Colon (tissue), 2 donors: Measurements from ENCODE around the gene CERK.
"Not testable (repeated sequence)": the region's sequence is repeated elsewhere in the genome, so short reads cannot be mapped to it uniquely, and the experiment has no call there.

Experiments used
- FAIRE-seq: peaks from 2 replicates; lab custom pipeline; 2012; peaks lifted over from hg19 to GRCh38; lab: Jason Lieb, UNC
- donor health status: control.
- donor health status: control.

Gene CERK, protein sequence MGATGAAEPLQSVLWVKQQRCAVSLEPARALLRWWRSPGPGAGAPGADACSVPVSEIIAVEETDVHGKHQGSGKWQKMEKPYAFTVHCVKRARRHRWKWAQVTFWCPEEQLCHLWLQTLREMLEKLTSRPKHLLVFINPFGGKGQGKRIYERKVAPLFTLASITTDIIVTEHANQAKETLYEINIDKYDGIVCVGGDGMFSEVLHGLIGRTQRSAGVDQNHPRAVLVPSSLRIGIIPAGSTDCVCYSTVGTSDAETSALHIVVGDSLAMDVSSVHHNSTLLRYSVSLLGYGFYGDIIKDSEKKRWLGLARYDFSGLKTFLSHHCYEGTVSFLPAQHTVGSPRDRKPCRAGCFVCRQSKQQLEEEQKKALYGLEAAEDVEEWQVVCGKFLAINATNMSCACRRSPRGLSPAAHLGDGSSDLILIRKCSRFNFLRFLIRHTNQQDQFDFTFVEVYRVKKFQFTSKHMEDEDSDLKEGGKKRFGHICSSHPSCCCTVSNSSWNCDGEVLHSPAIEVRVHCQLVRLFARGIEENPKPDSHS

DNA sequence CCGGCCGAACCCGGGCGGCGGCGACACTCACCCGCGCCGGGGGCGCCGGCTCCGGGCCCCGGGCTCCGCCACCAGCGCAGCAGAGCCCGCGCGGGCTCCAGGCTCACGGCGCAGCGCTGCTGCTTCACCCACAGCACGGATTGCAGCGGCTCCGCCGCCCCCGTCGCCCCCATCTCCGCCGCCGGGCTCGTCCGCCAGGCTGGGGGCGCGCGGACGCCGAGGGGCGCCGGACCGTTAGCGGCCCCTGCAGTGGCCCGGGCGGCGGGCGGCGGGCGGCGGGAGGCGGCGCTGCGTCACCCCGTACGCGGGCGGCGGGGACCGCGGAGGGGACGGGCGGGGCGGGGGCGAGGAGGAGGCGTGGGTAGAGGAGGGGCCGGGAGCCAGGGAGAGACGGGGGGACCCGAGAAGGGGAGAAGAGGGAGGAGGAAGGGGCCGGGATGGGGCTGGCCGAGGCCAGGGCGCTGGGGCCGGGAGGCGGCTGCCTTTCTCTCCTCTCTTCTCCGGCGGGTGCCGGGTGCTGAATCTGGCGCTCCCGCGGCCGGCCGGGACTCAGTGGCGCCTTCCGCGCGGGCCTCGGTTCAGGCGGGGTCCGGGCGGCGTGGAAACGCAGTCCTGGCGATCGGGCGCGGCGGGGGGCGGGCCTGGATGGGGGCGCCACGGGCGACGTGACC is at the start of gene CERK:
Gene CERK, minus strand, starts transcription at position 277 of the 671 bp plus-strand sequence. Its CDS starts 104 bp downstream, at position 173.
- FAIRE-seq, result no peak

DNA sequence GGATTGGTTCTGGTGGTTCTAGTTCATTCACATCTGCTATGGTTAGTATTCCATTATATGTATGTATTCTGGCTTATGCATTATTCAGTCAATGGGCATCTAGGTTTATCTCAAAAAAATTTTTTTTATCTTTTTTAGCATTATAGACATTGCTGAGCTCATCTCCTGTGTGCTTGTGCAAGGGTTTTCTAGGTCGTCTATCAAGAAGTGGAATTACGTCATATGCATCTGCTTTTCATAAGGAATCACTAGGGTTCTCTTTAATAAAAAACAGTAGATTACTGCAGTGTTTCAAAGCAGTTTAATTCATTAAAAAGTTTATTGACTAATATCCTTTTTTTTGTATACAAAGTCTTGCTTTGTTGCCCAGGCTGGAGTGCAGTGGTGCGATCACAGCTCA is 45.7 kb upstream of the CERK start:
- FAIRE-seq, result no peak

DNA sequence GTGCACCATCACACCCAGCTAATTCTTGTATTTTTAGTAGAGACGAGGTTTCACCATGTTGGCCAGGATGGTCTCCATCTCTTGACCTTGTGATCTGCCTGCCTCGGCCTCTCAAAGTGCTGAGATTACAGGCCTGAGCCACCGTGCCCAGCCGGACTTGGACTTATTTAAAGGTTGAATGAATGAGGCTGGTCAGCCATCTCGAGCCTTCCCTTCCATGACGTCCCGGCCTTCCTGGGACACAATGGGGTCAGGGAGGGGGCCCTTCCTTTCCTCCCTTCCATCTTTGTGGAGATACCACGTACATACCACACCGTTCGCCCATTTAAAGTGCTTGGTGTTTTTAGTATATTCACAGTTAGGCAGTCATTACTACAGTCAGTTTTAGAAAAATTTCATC is 44.1 kb upstream of the CERK start:
- not testable (repeated sequence) for FAIRE-seq

DNA sequence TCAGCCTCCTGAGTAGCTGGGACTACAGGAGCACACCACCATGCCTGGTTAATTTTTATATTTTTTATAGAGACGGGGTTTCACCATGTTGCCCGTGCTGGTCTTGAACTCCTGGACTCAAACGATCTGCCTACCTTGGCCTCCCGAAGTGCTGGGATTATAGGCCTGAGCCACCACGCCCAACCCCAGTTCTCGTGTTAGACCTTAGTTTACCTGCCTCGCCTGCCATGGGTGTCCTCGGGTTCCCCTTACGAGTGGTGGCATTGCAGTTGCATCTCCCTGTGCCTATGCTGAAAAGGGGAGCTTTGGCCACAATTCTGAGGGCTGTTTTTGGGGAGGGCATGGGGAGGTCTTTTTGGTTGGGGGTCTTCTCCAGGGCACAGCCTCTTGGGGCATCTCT is 43.2 kb upstream of the CERK start:
- no peak for FAIRE-seq

DNA sequence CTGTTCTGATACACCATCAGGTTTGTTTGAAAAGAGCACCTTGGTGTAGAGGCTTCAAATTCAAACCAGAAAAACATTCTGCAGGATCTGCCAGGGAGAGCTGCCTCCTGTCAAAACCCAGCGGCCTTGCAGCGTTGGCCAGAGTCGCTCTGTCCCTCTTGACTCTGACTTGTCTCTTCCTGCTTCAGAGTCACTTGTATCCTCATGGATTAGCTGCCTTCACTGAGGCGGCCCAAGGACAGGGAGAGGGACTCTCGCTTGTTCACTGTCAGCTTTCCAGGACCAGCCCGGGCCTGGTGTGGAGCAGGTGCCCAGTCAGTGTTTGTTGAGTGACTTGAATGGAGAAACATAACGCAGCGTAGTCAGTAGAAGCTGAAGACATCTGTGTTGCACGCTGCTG is 42.4 kb upstream of the CERK start:
- FAIRE-seq, result no peak

DNA sequence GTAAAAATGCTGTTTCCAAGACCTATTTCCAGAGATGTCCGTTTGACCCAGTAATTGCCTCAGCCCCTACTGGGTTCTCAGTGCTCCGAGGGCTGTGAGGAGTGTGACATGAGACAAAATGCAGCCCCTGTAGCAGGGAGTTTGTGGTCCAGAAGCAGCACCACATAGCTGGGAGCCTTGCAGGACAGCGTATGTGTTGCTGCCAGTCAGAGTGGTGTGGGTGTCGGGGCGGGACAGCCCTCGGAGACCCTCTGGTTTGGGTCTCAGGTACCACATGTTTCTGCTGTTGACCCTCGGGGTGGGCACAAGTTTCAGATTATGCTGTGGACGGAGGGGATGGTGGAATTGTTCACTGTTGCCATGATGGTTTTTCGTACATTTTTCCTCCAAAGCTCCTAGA is 41.6 kb upstream of the CERK start:
- FAIRE-seq, result no peak

DNA sequence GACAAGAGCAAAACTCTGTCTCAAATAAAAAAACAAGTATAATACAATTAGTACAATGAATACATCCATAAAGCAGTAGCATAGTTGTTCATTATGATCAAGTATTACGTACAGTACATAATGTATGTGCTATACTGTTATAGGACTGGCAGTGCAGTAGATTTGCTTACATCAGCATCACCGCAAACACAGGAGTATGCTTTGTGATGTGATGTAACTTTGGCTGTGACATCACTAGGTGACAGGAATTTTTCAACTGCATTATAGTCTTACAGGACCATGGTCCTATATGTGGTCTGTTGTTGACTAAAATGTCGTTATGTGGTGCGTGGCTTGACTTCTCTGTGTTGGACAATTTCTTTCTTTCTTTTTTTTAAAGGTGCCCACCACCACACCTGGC is 41.0 kb upstream of the CERK start:
- no peak for FAIRE-seq

DNA sequence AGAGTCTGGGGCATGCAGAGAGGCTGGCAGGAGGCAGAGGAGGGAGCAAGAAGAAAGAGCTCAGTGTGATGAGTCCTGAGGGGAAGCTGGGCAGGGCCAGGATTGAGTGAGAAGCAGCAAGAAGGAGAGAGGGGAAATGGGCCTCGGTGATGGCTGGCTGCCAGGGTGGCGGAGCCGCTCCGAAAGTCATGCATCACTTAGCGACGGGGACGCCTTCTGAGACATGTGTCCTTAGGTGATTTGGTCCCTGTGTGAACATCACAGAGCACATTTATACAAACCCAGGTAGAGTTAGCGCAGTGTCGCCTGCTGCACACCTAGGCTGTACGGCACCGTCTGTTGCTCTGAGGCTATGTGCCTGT is 39.5 kb upstream of the CERK start:
- no peak for FAIRE-seq

DNA sequence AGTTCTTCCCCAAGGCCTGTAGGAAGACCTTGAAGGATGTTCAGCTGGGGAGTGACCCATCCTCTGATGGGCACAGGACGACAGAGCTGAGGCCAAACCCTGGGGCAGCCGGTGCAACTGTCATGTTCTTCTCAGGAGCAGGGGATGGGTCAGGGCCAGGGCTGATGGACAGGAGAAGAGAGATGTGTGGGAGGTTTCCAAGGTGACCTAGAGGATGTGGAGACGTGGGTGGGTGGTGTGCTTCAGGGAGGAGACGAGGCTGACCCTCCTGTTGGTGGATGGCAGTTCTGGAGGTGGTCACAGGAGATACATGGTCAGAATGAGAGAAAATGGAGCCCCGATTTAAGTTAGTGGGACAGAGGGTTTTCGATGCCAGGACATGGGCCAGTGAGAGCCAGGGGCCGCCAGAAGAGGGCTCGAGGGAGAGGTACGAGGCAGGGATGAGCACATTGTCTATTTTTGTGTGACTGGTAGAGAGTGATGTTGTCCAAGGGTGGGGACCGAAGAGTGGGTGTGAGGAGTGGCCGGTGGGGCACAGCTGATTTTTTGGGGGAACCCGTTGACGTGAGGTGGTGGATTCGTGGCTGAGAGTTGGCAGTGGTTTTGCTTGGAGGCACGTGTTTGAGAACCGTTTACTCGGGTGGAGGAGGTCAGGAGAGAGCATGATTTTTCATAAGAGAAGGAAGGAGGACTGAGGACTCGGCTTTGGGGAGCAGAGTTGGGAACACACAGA is 39.0 kb upstream of the CERK start:
- FAIRE-seq, result no peak

DNA sequence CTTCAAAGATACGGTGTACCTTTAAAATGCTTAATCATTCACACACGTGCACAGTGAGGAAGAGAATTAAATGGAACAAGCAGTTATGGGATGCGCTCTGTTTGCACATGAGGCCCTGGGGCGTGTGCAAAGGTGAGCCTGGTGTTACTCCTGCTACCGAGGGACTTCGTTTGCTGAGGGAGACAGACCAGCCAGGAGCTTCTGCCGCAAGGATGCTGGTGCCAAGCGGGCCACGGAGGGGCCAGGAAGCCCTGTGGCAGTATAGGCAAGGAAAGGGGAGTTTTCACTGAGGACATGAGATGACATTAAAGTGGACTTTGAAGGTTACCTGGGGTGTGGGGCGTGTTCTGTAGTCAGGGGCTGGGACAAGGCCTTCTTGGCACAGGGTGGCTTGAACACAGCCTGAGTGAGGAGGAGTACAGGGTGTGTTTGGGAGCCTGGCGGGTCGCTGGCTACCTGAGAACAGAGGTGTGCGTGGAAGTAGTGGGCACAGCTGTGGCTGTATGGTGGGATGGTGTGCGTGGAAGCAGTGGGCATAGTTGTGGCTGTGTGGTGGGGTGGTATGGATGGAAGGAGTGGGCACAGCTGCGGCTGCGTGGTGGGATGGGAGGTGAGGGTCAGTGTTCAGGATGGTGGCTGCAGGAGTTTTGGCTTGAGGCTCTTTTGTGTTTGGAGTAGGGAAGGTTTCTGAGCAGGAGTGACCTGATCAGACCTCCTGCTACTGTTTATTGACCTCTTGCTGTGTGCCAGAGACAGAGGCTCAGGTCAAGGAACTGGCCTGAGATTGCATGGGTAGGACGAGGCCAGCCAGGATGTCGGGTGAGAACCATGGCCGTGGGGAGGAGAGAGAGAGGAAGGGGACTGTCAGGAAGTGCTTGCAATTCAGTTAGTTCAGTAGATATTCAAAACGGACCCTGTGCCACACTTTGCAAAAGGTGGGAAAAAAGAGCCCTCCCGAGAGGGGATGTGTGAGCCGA is 38.1 kb upstream of the CERK start:
- no peak for FAIRE-seq

DNA sequence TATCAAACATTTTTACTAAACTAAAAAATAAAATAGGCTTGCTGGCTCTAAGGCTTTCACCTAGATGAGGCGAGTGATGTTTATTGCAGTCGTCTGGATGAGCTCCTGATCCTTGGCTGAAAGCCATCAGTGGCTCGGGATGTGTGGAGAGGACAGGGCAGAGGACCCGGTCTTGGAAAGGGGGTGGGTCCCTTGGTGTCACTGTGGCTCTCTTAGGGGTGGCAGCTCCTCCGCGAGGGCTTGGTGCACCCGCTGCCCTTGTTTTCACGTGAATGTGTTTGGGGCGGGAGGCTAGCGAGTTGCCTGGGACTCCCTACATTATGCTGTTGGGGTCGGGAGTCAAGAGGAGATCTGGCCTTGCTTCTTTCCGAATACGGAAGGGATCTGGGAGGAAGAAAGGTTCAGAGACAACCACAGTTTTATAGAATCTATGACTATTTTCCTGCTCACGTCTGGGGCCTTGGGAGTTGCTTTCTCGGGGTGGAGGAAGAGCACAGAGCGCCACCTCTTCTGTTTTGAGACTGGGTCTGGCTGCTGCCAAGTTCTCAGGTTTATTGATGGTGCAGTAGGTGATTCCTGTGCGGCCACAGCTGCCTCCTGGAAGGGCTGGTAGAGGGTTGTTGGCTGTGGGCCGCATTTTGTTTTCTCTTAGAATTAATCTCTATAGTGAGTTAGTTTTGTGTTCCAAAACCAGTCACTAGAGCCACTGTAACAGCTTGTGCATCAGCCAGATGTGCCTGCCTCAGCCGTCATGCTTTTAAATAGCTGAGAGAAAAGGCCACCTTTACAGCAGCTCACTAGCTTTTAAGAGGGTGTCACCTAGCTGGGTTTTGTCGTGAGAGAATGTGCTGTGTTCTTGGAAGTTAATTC is 37.2 kb upstream of the CERK start:
- no peak for FAIRE-seq

DNA sequence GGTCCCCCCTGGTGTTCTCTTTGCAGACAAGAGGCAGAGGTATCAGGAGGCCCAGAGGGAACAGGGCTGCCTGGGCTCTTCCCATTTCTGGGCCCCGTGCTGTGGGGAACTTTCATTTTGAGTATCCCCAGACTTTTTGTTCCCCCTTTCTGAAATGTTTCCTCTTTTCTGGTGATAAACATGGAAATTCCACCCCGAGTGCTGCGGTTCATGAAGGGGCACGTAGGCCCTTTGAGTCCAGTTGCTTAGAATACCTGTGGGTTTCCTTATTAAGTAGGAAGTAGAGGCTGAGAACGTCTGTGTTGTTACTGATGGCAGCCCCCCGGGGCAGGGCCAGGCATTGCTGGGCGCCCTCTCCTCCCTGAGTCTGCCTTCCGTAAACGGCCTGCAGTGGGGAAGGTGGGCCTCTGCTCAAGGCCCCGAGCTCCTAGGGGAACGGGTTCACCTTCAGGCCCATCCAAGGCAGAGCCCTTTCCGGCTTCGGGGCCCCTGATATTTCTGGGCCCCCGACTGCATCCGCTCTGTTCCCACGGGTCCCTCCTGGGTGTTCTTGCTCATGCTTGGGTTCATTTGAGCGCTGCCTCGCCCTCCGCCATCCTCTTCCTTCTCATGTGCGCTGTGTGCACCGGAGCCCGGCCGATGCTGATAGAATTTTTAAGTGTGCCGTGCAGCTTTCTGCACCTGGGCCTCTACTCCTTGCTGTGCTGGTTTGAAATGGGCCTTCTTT is 36.4 kb upstream of the CERK start:
- no peak for FAIRE-seq

DNA sequence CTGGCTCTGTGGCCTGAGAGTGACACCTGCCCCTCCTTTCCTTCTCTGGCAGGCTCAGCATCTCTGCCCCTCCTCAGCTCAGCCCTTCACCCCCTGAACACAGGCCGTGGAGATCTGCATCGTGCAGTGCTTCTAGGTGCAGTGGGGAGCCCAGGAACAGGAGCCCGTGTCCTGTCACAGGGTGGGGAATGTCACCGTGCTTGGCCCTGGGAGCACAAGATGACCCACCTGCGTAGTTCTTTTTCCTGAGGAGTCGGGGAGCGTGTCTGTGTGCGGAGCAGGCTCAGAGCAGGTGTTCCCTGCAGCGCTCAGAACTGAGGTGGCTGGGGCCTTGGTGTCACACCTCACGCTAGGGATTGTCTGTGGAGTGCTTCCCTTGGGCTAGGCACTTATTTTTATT is 35.0 kb upstream of the CERK start:
- no peak for FAIRE-seq

DNA sequence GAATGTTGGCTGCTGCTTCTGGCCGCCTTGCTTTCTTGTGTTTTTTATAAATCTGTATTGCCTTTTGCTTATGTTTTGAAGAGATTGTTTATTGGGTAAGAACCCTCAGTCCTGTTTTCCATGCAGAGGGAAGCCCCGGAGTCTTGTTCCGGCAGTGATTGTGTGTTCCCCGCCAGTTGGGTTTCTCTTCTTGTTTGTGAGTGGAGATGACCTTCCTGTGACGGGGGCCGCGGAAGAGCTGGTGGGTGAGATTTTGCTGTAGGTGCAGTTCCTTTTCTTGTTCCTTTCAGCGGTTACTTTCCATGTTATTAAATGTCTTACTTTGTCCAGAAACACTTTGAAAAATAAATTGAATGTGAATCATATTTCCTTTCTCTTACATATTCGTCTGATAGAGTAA is 32.7 kb upstream of the CERK start:
- no peak for FAIRE-seq

DNA sequence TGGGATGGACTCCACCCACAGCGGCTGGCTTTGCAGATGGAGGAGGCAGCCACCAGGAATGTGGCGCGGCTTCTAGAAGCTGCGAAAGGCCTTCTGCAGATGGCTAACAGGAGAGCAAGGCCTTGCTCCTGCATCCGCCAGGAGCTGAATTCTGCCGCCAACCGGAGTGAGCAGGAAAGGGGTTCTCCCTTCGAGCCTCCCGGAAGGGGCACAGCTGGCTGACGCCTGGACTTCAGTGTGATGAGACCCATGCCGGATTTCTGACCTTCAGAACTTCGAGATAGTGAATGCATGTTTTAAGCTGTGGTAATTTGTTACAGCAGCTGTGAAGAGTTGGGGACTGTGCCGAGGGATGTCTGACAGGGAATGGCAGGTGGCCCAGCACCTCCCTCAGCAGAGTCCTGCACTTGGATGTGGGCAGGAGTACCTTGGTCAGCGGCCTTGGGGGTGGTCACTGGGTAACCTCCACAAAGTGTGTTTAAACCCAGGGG is 32.1 kb upstream of the CERK start:
- no peak for FAIRE-seq

DNA sequence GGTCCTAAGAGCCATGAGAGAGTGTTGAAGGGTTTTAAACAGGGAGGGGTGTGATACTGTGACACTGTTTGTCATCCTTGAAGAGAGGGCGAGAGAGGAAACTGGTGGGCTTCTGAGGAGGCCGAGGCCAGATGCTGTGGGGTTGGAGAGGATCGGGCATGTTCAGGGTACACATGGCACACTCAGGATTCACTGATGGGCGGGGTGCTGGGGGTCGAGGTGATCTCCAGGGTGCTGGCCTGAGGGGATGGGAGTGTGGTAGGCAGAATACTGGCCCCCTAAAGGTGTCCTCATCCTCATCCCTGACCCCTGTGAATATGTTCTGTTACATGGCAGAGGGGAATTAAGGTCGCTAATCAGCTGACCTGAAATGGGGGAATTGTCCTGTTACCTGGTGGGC is 31.7 kb upstream of the CERK start:
- no peak for FAIRE-seq

DNA sequence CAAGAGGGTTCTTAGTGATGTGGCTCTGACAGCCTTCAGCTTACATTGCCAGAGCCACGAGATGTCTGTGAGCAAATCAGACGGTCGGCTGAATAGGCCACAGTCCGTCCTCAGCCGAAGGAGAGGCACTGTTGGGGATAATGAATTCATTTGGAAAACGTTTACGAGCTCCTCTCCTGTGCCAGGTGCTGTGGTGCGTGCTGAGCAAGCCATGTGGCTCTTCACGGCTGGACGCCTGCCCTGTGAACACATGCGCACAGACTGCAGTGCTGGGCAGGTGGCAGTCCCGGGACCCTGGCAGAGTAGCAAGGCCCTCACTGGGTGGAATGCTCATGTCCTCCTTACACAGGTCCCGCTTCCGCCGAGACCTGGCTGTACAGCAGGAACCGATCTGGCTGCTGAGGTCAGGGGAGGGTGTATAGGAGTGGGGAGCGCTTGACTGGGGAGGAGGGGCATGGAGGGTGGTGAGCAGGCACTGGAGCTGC is 31.2 kb upstream of the CERK start:
- FAIRE-seq, result no peak

DNA sequence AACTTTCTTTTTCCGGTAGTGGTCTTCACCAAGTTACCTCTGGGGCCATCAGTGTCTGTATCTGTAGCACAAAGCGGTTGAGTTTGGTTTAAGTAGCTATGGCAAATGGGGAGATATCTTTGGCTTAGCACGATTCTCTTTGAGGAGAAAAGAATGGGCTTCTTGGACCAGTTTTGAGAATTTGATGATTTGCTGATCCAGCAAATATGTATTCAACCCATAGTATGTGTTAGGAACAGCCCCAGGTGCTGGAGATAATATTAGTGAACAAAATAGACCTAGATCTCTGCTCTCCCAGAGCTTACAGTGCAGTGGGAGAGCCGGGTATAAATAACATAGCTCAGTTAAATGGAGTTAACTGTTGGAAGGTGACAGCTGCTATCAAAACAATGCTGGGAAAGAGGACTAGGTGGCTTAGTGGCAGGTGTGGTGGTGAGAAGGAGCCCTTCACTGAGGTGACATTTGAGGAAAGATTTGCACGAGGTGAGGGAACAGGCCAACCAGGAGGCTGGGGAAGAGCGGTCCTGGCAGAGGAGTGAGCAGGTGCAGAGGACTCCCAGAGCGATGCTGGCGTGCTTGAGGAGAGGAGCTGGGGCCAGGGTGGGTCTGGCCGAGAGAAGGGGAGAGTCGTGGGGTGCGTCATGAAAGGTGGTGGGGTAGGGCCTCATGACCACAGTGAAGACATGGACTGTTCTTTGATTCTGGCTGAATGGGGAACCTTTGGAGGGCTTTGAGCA is 29.4 kb upstream of the CERK start:
- FAIRE-seq, result no peak

DNA sequence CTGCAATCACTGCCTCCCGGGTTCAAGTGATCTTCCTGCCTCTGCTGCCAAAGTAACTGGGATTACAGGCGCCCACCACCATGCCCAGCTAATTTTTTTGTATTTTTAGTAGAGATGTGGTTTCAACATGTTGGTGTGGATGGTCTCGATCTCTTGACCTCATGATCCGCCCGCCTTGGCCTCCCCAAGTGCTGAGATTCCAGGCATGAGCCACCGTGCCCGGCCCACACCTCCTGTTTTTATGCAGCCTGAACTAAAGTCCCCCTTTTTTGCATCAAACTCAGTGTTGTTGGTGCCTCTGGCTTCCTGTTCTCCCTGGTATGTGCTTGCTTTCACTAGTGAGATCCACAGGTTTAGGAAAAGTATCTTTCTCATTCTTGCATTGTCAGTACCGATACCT is 28.6 kb upstream of the CERK start:
- no peak for FAIRE-seq
